GDM1 (cell line): ENCODE data around the gene ZNF780B.
"Not testable (repeated sequence)": the region's sequence is repeated elsewhere in the genome, so short reads cannot be mapped to it uniquely, and the experiment has no call there.

Experiments used
- DNase-seq: peaks from one replicate; lab custom pipeline; 2025; lab: John Stamatoyannopoulos, UW

The ZNF780B gene

DNA sequence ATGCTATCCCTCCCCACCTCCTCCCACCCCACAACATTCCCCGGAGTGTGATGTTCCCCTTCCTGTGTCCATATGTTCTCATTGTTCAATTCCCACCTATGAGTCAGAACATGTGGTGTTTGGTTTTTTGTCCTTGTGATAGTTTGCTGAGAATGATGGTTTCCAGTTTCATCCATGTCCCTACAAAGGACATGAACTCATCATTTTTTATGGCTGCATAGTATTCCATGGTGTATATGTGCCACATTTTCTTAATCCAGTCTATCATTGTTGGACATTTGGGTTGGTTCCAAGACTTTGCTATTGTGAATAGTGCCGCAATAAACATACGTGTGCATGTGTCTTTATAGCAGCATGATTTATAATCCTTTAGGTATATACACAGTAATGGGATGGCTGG lies 18.0 kb downstream of the ZNF780B start:
- DNase-seq = not testable (repeated sequence)

DNA sequence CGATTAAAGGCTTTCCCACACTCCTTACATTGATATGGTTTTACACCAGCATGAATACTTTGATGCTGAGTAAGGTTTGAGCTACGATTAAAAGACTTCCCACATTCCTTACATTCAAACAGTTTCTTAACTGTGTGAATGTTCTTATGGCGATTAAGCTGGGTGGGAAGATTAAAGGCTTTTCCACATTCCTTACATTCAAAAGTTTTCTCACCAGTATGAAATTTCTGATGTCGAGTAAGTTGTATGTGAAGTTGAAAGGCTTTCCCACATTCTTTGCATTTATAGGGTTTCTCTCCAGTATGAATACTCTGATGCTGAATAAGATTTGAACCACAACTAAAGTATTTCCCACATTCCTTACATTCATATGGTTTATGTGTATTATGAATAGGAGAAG lies 20.0 kb downstream of the ZNF780B start:
- no peak for DNase-seq

- no peak for DNase-seq
Measured at GRCh38 chr19:40033989-40034560, 22.0 kb downstream of the ZNF780B start.

- DNase-seq = no peak
Measured at GRCh38 chr19:40026597-40026970, 29.4 kb downstream of the ZNF780B start.

GRCh38 chr19:40025938-40026596 lies 30.0 kb downstream of the ZNF780B start:
- DNase-seq = no peak

DNA sequence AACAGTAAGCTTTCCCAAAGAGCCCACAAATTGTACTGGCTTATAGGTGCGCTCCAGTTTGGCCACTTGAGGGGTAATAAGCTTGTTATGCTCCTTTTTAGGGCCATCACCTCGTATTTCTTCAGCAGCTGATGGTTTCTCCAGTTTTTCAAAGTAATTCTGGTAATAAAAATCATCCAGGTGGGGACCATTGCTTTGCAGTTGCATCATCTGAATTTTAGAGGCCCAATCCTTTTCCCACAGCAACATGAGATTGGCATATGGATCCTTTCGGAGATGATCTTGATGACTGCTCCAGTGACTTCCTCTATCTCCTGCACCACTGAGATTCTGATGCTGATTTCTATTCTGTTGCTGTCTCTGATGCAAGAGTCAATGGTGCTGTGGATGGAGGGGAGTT lies 32.1 kb downstream of the ZNF780B start:
- no peak for DNase-seq

- no peak for DNase-seq
Measured at GRCh38 chr19:40013991-40014390, 42.0 kb downstream of the ZNF780B start.

DNA sequence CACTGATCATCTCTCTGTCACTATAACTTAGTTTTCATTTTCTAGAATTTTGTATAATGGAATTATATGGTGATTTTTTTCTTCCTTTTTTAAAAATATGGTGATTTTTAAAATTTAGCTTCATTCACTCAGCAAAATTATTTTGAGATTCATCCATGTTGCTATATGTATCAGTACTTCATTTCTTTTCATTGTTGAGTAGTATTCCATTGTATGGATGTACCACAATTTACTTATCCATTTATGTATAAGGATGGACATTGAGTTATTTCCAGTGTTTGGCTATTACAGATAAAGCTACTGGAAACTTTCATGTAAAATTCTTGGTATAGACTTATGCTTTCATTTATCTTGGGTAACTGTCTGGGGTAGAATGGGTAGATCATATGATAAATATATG lies 46.4 kb downstream of the ZNF780B start:
- no peak for DNase-seq

- DNase-seq = no peak
Measured at GRCh38 chr19:40006273-40006691, 49.7 kb downstream of the ZNF780B start.

GRCh38 chr19:40005691-40006272 lies 50.2 kb downstream of the ZNF780B start:
- DNase-seq = no peak

- no peak for DNase-seq
Measured at GRCh38 chr19:39998501-39998900, 57.5 kb downstream of the ZNF780B start.

- DNase-seq = no peak
Measured at GRCh38 chr19:39997638-39998216, 58.3 kb downstream of the ZNF780B start.

- peak; percentile 81 for DNase-seq
Measured at GRCh38 chr19:39996811-39997637, 59.0 kb downstream of the ZNF780B start, which contains the start of gene ZNF546. ZNF546 (plus strand) TSS chr19:39997060; CDS start chr19:39998327, 1,267 bp downstream.

DNA sequence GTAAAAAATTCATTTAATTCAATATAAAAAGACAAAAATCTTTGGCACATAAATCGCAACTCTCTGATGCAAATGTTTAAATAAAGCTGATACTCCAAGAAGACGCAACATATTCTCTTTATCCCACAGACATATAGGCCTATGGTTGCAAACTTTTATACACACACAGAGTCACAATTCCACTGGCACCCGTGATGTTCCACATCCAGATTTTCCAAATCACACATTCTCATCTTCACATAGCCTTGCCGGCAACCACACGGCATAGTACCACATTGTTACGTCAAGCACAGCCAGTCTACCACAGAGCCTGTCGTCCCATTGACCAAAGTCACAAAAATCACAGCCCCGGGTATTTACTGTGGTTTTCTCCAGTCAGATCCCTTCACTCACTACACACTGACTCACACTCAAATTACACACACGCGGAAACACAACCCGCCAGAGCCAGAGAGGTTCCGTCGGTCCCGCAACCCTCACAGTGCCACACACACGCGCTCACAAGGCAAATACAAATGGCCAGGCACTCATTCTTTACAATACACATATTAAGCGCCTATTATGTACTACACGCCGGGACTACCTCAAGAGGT lies 59.7 kb downstream of the ZNF780B start:
- DNase-seq = no peak

- DNase-seq = no peak
Measured at GRCh38 chr19:39995794-39996193, 60.2 kb downstream of the ZNF780B start.

DNA sequence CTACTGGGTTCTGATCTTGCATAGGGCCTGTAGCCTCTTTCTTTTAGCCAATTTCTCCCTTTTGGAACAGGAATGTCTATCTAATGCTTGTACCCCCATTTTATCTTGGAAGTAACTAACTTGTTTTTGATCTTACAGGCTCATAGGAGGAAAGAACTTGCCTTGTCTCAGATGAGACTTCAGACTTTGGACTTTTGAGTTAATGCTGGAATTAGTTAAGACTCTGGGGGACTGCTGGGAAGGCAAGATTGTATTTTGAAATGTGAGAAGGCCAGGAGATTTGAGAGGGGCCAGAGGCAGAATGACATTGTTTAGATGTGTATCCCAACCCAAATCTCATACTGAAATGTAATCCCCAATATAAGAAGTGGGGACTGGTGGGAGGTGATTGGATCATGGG lies 61.7 kb downstream of the ZNF780B start:
- DNase-seq = no peak

- no peak for DNase-seq
Measured at GRCh38 chr19:39993605-39994004, 62.4 kb downstream of the ZNF780B start.

- no peak for DNase-seq
Measured at GRCh38 chr19:39987596-39987995, 68.4 kb downstream of the ZNF780B start.

- no peak for DNase-seq
Measured at GRCh38 chr19:39987167-39987566, 68.9 kb downstream of the ZNF780B start.

- DNase-seq = no peak
Measured at GRCh38 chr19:39986643-39987042, 69.4 kb downstream of the ZNF780B start.

DNA sequence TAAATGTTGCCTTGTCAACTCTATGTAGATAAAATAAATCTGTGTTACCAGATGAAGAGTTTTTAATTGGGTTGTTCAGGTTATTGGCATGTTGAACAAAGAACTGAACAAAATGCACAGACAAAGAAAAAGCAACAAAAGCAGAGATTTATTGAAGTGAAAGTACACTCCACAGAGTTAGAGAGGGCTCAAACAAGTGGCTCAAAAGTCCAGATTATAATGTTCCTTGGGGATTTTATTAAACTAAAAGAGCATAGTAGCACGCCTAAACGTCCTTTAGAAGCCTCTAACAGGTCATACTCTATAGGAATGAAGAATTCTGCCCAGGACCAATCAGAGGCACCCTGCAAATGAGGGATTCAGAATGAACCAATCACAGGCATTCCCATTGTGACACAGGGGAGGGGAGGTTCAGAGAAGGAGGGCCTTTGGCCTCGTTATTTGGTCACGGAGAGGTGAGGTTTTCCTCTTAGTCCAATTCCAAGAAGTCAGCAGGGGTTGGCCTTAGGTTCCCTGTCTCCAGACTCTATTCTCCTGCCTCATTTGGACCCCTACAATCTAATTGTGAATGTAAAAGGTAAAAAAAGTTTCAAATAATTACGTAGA lies 72.2 kb downstream of the ZNF780B start:
- DNase-seq = no peak

DNA sequence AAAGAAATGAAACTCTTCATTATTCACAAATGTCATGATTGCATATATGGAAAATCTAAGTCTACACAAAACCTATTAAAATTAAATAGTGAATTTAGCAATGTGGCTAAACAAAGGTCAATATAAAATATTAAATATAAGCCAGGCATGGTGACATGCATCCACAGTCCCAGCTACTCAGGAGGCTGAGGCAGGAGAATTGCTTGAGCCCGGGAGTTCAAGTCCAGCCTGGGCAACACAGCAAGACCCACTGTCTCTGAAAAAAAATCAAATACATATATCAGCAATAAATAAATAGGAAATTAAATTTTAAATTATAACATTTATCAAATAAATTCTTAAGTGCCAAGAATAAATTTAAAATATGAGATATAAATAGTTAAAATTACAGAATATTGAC lies 73.1 kb downstream of the ZNF780B start:
- no peak for DNase-seq
